Esophagus muscularis mucosa (tissue), 3 donors: ENCODE measurements around the gene FBXO24.

Experiments
- POLR2A ChIP-seq: fragments of 450-650 bp; IDR thresholded peaks from one replicate; pipeline ENCODE4 v1.6.1; 2017; ENCODE audit warnings: antibody characterized with exemption, moderate library complexity, mild to moderate bottlenecking, low read depth
- POLR2AphosphoS5 ChIP-seq, 2 donors: sonication (generic); formaldehyde crosslinking; IDR thresholded peaks; one replicate each; pipeline ENCODE4 v1.6.1; 2017; ENCODE audit warnings: antibody characterized with exemption in 2 of 2
- TF ChIP-seq, protein P1 (sequence below), 3 experiments: fragments of 200-600 bp in 2 of 3; fragments of 450-650 bp in 1 of 3; sonication (generic) in 2 of 3; IDR thresholded peaks; one replicate each; pipeline ENCODE4 v1.5.1; 2017 to 2019; ENCODE audit warnings: antibody characterized with exemption in 3 of 3, mild to moderate bottlenecking in 2 of 3, moderate library complexity in 1 of 3

DNA sequence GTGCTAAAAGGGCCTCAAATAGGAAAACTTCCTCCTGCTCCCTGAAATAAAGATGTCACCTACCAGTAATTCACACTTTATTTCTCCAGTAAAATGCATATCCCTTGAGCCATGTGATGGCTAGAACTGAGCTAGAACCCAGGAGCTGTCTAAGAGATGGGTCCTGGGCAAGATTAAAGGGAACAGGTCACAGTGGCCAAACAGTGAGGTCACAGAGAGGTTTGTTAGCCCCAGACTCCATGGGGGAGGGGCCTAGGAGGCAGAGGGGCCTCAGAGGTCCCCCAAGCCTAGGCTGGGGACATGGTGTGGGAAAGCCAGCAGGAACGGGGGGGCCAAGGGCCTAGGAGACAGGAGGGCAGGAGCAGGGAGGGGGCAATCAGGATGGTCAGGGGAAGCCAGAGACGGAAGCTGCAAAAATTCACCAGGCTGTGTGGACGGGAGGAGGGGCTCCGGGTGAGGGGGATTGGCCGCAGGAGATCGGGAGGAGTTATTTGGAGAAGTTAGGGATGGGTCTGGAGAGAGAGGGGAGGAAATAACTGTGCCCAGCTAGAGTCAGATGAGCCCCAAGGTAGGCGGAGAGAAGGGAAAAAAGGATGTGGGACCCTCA lies 3.3 kb downstream of the FBXO24 start:
- TF ChIP-seq, protein P1, sequence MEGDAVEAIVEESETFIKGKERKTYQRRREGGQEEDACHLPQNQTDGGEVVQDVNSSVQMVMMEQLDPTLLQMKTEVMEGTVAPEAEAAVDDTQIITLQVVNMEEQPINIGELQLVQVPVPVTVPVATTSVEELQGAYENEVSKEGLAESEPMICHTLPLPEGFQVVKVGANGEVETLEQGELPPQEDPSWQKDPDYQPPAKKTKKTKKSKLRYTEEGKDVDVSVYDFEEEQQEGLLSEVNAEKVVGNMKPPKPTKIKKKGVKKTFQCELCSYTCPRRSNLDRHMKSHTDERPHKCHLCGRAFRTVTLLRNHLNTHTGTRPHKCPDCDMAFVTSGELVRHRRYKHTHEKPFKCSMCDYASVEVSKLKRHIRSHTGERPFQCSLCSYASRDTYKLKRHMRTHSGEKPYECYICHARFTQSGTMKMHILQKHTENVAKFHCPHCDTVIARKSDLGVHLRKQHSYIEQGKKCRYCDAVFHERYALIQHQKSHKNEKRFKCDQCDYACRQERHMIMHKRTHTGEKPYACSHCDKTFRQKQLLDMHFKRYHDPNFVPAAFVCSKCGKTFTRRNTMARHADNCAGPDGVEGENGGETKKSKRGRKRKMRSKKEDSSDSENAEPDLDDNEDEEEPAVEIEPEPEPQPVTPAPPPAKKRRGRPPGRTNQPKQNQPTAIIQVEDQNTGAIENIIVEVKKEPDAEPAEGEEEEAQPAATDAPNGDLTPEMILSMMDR (IDR thresholded peaks at IDR 0.05), result no peak
- TF ChIP-seq POLR2A (no peak), POLR2AphosphoS5 (IDR thresholded peaks at IDR 0.05) (no peak)
